Brain microvascular endothelial cell (primary cell): ENCODE results near the gene RECK.

Experiments used
- DNase-seq: peaks from one replicate; pipeline ENCODE4 v3.0.0-alpha.2; 2020
- H3K27ac ChIP-seq: fragments of 250-450 bp; sonication (Bioruptor Pico); 2 replicates; pipeline ENCODE4 v1.5.1; 2020; ENCODE audit warnings: mild to moderate bottlenecking, moderate library complexity
- H3K27me3 ChIP-seq: fragments of 250-450 bp; sonication (Bioruptor Pico); replicated peaks from 2 replicates; pipeline ENCODE4 v1.5.1; 2020; ENCODE audit warnings: mild to moderate bottlenecking
- H3K36me3 ChIP-seq: fragments of 250-450 bp; sonication (Bioruptor Pico); replicated peaks from 2 replicates; pipeline ENCODE4 v1.5.1; 2020; ENCODE audit warnings: mild to moderate bottlenecking
- H3K4me3 ChIP-seq: 2 replicates; pipeline ENCODE4 v1.5.1; 2011; ENCODE audit warnings: low read depth, mild to moderate bottlenecking, control low read depth, low read length, moderate library complexity
- CTCF ChIP-seq: IDR thresholded peaks from 2 replicates; pipeline ENCODE4 v1.5.1; 2011; ENCODE audit warnings: low read depth, mild to moderate bottlenecking, moderate library complexity, low read length, control low read depth, inconsistent platforms; ENCODE audit errors: missing control alignments
- in situ Hi-C: cut with HindIII; loops from 2 replicates; pipeline ENCODE4 v1.10.0; 2017; ENCODE audit warnings: low sequenced_read_pairs, low pct_ligation_motif_present

RECK gene

GRCh38 chr9:36147441-36148175 lies 110.9 kb downstream of the RECK start:
- Histone ChIP-seq H3K36me3 (no peaks in the 10 kb centered on the region), H3K27me3 (no peaks in the 10 kb centered on the region), H3K4me3 (no peak overlapping the region), H3K27ac (no peak overlapping the region)
- no peak for DNase-seq
- no peak for TF ChIP-seq CTCF
- in situ Hi-C loops, result no loop called here

GRCh38 chr9:36148311-36149051 lies 111.8 kb downstream of the RECK start:
- in situ Hi-C loops, result no loop called here
- Histone ChIP-seq H3K4me3 (peak overlapping the region; percentile 1), H3K27ac (peak overlapping the region; percentile 87)

GRCh38 chr9:36149197-36149596 lies 112.5 kb downstream of the RECK start:
- H3K27me3 ChIP-seq, result no peaks in the 10 kb centered on the region
- peak overlapping the region; percentile 1 for H3K4me3 ChIP-seq
- DNase-seq, result peak; percentile 72
- no peaks in the 10 kb centered on the region for H3K36me3 ChIP-seq
- H3K27ac ChIP-seq, result peak overlapping the region; percentile 87
- TF ChIP-seq CTCF, result no peak
- in situ Hi-C loops, result no loop called here

More at GRCh38 chr9:36148311-36149051, 111.8 kb downstream of the RECK start:
- no peaks in the 10 kb centered on the region for H3K27me3 ChIP-seq
- DNase-seq, result peak; percentile 99
- H3K36me3 ChIP-seq, result no peaks in the 10 kb centered on the region
- no peak for TF ChIP-seq CTCF

- Histone ChIP-seq H3K27me3 (no peaks in the 10 kb centered on the region), H3K4me3 (no peak overlapping the region), H3K36me3 (no peaks in the 10 kb centered on the region), H3K27ac (no peak overlapping the region)
- TF ChIP-seq CTCF, result no peak
- no peak for DNase-seq
- in situ Hi-C loops, result no loop called here
Measured at GRCh38 chr9:36150574-36151315, 114.0 kb downstream of the RECK start.

- TF ChIP-seq CTCF, result no peak
- peak; percentile 61 for DNase-seq
- Histone ChIP-seq H3K27me3 (no peaks in the 10 kb centered on the region), H3K27ac (peak overlapping the region; percentile 3), H3K36me3 (peaks cover 3% of the 10 kb centered on the region), H3K4me3 (no peak overlapping the region)
- in situ Hi-C loops, result no loop called here
Measured at GRCh38 chr9:36151316-36152210, 114.8 kb downstream of the RECK start.
